ENCODE results near the gene GOLT1B.

DNA sequence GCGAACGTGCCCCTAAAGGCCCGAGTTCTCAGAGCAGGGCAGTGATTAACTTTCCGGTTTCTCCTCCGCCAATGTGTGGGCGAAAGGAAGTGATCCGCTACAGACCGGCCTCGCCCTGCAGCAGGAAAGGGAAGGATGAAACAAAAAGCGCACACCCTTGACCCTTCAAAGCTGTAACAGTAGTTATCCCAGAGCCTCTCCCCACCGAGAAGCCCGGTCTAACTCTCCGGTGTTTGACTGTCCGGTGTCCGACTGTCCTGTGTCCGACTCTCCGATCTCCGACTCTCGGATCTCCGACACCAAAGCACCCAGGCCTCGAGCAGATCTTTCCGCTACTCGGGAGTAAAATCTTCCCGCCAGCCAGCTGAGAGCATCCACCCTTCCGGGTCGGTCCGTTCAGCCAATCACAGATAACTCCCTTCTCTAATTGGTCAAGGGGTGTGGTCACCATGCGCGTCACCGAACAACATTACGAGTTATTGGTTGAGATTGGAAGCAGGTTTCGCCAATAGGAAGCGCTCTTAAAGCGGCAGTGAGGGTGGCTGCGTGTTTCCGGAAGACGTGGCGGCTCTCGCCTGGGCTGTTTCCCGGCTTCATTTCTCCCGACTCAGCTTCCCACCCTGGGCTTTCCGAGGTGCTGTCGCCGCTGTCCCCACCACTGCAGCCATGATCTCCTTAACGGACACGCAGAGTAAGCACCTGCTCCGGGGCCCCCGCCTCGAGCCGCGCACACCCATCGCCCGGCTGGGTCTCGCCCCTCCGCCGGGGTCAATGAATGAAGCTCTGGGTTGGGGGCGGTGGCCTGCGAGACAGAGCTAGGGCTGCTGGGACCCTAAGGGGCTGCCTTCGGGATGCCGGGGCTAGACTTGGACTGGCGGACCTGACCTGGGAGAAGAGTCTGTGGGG, at the start of gene GOLT1B, which contains the start of gene RECQL:
- TF ChIP-seq EP300 (IDR thresholded peaks at IDR 0.05) (no peak), POLR2A (IDR thresholded peaks at IDR 0.05) (peak; percentile 14 to 81 (median 64)), POLR2AphosphoS5 (IDR thresholded peaks at IDR 0.05) (peak; percentile 78 to 85)
- TF ChIP-seq, protein P1, sequence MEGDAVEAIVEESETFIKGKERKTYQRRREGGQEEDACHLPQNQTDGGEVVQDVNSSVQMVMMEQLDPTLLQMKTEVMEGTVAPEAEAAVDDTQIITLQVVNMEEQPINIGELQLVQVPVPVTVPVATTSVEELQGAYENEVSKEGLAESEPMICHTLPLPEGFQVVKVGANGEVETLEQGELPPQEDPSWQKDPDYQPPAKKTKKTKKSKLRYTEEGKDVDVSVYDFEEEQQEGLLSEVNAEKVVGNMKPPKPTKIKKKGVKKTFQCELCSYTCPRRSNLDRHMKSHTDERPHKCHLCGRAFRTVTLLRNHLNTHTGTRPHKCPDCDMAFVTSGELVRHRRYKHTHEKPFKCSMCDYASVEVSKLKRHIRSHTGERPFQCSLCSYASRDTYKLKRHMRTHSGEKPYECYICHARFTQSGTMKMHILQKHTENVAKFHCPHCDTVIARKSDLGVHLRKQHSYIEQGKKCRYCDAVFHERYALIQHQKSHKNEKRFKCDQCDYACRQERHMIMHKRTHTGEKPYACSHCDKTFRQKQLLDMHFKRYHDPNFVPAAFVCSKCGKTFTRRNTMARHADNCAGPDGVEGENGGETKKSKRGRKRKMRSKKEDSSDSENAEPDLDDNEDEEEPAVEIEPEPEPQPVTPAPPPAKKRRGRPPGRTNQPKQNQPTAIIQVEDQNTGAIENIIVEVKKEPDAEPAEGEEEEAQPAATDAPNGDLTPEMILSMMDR (IDR thresholded peaks at IDR 0.05), result no peak
